ENCODE measurements around the gene ACAP3. TPM values are rescaled to one million over a fixed set of nuclear protein-coding genes. Genes with fewer than 3 reads are reported as not detected.

Gene ACAP3
- total and polyA plus RNA-seq, 10 of the 15 experiments (the other 5 are each of a cell fraction or from before 2014, with no cell fraction given) = 0.05 to 34.2 (median 7.1) TPM

DNA sequence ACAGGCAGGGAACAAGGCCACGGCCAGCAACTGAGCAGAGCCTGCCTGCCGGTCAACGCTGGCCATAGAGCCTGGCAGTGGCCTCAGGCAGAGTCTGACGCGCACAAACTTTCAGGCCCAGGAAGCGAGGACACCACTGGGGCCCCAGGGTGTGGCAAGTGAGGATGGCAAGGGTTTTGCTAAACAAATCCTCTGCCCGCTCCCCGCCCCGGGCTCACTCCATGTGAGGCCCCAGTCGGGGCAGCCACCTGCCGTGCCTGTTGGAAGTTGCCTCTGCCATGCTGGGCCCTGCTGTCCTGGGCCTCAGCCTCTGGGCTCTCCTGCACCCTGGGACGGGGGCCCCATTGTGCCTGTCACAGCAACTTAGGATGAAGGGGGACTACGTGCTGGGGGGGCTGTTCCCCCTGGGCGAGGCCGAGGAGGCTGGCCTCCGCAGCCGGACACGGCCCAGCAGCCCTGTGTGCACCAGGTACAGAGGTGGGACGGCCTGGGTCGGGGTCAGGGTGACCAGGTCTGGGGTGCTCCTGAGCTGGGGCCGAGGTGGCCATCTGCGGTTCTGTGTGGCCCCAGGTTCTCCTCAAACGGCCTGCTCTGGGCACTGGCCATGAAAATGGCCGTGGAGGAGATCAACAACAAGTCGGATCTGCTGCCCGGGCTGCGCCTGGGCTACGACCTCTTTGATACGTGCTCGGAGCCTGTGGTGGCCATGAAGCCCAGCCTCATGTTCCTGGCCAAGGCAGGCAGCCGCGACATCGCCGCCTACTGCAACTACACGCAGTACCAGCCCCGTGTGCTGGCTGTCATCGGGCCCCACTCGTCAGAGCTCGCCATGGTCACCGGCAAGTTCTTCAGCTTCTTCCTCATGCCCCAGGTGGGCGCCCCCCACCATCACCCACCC is 23.6 kb upstream of the ACAP3 start, which contains the start of gene TAS1R3:
Gene TAS1R3 (plus strand): TSS at position 213 of the 898 bp plus-strand sequence. CDS start 66 bp downstream, at position 279.
- no peak for ATAC-seq
- H3K9ac ChIP-seq (ENCODE audit: control insufficient read depth, insufficient read depth, low read length) = no peak within 1 kb of the TSS
- no peaks in the 10 kb centered on the region for H3K4me1 ChIP-seq (ENCODE audit: control insufficient read depth, insufficient read depth, low read length)
- TF ChIP-seq, protein P1, sequence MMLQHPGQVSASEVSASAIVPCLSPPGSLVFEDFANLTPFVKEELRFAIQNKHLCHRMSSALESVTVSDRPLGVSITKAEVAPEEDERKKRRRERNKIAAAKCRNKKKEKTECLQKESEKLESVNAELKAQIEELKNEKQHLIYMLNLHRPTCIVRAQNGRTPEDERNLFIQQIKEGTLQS (IDR thresholded peaks at IDR 0.05; ENCODE audit: borderline replicate concordance, extremely low read depth, low read depth, low read length) = no peak
- TF ChIP-seq NFYB (IDR thresholded peaks at IDR 0.05; ENCODE audit: insufficient read depth, low read depth, low read length) (no peak), ATF7 (IDR thresholded peaks at IDR 0.05; ENCODE audit: low read depth) (no peak), ZBTB40 (IDR thresholded peaks at IDR 0.05; ENCODE audit: borderline replicate concordance) (no peak), SIN3A (IDR thresholded peaks at IDR 0.05; ENCODE audit: low read depth, low read length) (no peak), SP1 (IDR thresholded peaks at IDR 0.05; ENCODE audit: low read depth, low read length) (no peak), POLR2A (IDR thresholded peaks at IDR 0.05; ENCODE audit: low read depth, low read length) (0 out of 2 replicates have a peak, but pooled peaks have one; percentile 13), ESRRA (IDR thresholded peaks at IDR 0.05; ENCODE audit: low read length) (no peak)
- TF ChIP-seq, protein P2, sequence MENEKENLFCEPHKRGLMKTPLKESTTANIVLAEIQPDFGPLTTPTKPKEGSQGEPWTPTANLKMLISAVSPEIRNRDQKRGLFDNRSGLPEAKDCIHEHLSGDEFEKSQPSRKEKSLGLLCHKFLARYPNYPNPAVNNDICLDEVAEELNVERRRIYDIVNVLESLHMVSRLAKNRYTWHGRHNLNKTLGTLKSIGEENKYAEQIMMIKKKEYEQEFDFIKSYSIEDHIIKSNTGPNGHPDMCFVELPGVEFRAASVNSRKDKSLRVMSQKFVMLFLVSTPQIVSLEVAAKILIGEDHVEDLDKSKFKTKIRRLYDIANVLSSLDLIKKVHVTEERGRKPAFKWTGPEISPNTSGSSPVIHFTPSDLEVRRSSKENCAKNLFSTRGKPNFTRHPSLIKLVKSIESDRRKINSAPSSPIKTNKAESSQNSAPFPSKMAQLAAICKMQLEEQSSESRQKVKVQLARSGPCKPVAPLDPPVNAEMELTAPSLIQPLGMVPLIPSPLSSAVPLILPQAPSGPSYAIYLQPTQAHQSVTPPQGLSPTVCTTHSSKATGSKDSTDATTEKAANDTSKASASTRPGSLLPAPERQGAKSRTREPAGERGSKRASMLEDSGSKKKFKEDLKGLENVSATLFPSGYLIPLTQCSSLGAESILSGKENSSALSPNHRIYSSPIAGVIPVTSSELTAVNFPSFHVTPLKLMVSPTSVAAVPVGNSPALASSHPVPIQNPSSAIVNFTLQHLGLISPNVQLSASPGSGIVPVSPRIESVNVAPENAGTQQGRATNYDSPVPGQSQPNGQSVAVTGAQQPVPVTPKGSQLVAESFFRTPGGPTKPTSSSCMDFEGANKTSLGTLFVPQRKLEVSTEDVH (IDR thresholded peaks at IDR 0.05; ENCODE audit: low read depth, partially characterized antibody) = no peak
- intact Hi-C loops (cut with micrococcal nuclease; ENCODE audit: unreplicated experiment) = no loop called here
- FAIRE-seq = no peak
- no peaks in the 10 kb centered on the region for H3K27me3 ChIP-seq (replicated peaks in 1 of 2; ENCODE audit: control insufficient read depth in 2 of 2, insufficient read depth in 2 of 2, low read length in 1 of 2)
- H4K20me1 ChIP-seq (ENCODE audit: control insufficient read depth, insufficient read depth) = no peaks in the 10 kb centered on the region
- no peaks in the 10 kb centered on the region for H3K9me3 ChIP-seq (replicated peaks; ENCODE audit: control insufficient read depth, insufficient read depth, low read length)
- no peak for DNase-seq (ENCODE audit: low read depth, low spot score)
- no TSS peak for BruUV-seq (replicated peaks)
- H3K4me3 ChIP-seq = no peak within 1 kb of the TSS
- ChIA-PET RAD21 (ENCODE audit: unreplicated experiment) (interaction anchor here (0.6 kb wide), 1 partner anchor 254 kb away, joined by 3 read pairs; no protein-coding TSS in a partner anchor), CTCF (no interaction called here), SMC1A (ENCODE audit: uncharacterized antibody, unreplicated experiment) (no interaction called here), POLR2A (no interaction called here)
- WGBS (ENCODE audit: insufficient coverage, insufficient replicate concordance, low lambda C conversion rate, missing lambda C conversion rate) = 52% methylated on average over 36 of the region's 41 CpGs
- no peak within 1 kb of the TSS for H3K27ac ChIP-seq (ENCODE audit: control insufficient read depth, insufficient read depth)
- H3K36me3 ChIP-seq (ENCODE audit: control insufficient read depth in 2 of 2, insufficient read depth in 2 of 2, low read length in 1 of 2) = no peaks in the 10 kb centered on the region
- in situ Hi-C loops (cut with MboI) = no loop called here
- H3K79me2 ChIP-seq (ENCODE audit: control insufficient read depth, insufficient read depth, low read length) = no peaks in the 10 kb centered on the region; the same call in none of the 2 replicates
- H2AFZ ChIP-seq (ENCODE audit: control insufficient read depth, low read depth, low read length) = no peak within 1 kb of the TSS
- no peak within 1 kb of the TSS for H3K4me2 ChIP-seq (ENCODE audit: control insufficient read depth, insufficient read depth)
